Stimulated activated naive CD8-positive, alpha-beta T cell treated with anti-CD3 and anti-CD28 coated beads, Interleukin-15, amount 100 ng/mL, for 72 hours (primary cell): ENCODE measurements around the gene TIMM17A.

Source experiments
- ATAC-seq: fragments of 150-1000 bp; cut with Tn5 transposase; 2 replicates; pipeline ENCODE4 v1.10.0; 2021; ENCODE audit warnings: mild to moderate bottlenecking, moderate library complexity
- DNase-seq, 2 donors: peaks; one replicate each; pipeline ENCODE4 v3.0.0; 2021 to 2022
- H3K27ac Mint-ChIP-seq, 2 donors: one replicate each; pipeline ENCODE4 v1.8.0; 2022; ENCODE audit warnings: mild to moderate bottlenecking in 2 of 2, mixed read lengths in 2 of 2, moderate library complexity in 2 of 2
- H3K27me3 Mint-ChIP-seq: one replicate; pipeline ENCODE4 v1.8.0; 2022; ENCODE audit warnings: mixed read lengths
- H3K4me1 Mint-ChIP-seq: one replicate; pipeline ENCODE4 v1.8.0; 2022; ENCODE audit warnings: mild to moderate bottlenecking, mixed read lengths
- H3K4me3 Mint-ChIP-seq, 2 donors: one replicate each; pipeline ENCODE4 v1.8.0; 2022; ENCODE audit warnings: mild to moderate bottlenecking in 2 of 2, mixed read lengths in 2 of 2, moderate library complexity in 1 of 2
- H3K9me3 Mint-ChIP-seq, 2 donors: one replicate each; pipeline ENCODE4 v1.8.0; 2022; ENCODE audit warnings: mixed read lengths in 2 of 2

TIMM17A gene

GRCh38 chr1:201955009-201955728 lies at the start of gene TIMM17A:
Gene TIMM17A, plus strand, starts transcription at chr1:201955503. Its CDS starts 24 bp downstream, at chr1:201955527.
- peak within 1 kb of the TSS; percentile 96 to 98 for H3K4me3 Mint-ChIP-seq
- H3K27ac Mint-ChIP-seq = peak within 1 kb of the TSS; percentile 96 to 99
- H3K9me3 Mint-ChIP-seq = no peaks in the 10 kb centered on the region
- ATAC-seq = peak; percentile 99
- H3K4me1 Mint-ChIP-seq = peaks cover 31% of the 10 kb centered on the region
- H3K27me3 Mint-ChIP-seq = no peaks in the 10 kb centered on the region
- peak; percentile 91 to 96 for DNase-seq

GRCh38 chr1:201906336-201906735 lies 49.0 kb upstream of the TIMM17A start:
- ATAC-seq (no peak), DNase-seq (no peak)
- Mint-ChIP-seq H3K4me1 (peaks cover 13% of the 10 kb centered on the region), H3K27me3 (peaks cover 14% of the 10 kb centered on the region), H3K9me3 (no peaks in the 10 kb centered on the region), H3K4me3 (no peak overlapping the region), H3K27ac (no peak overlapping the region)

- Mint-ChIP-seq H3K27me3 (peaks cover 14% of the 10 kb centered on the region), H3K4me1 (peaks cover 13% of the 10 kb centered on the region), H3K4me3 (no peak overlapping the region), H3K27ac (no peak overlapping the region), H3K9me3 (no peaks in the 10 kb centered on the region)
- DNase-seq (no peak), ATAC-seq (no peak)
These were observed 47.7 kb upstream of the TIMM17A start for GRCh38 chr1:201907621-201908020.

- no peaks in the 10 kb centered on the region for H3K4me1 Mint-ChIP-seq
- ATAC-seq (no peak), DNase-seq (no peak)
- no peak overlapping the region for H3K27ac Mint-ChIP-seq
- no peaks in the 10 kb centered on the region for H3K9me3 Mint-ChIP-seq
- peaks cover 28% of the 10 kb centered on the region for H3K27me3 Mint-ChIP-seq
- no peak overlapping the region for H3K4me3 Mint-ChIP-seq
These were observed 43.3 kb upstream of the TIMM17A start for GRCh38 chr1:201911826-201912571.

- no peak overlapping the region for H3K27ac Mint-ChIP-seq
- DNase-seq (no peak), ATAC-seq (no peak)
- peaks cover 28% of the 10 kb centered on the region for H3K27me3 Mint-ChIP-seq
- H3K4me3 Mint-ChIP-seq = no peak overlapping the region
- H3K9me3 Mint-ChIP-seq = no peaks in the 10 kb centered on the region
- H3K4me1 Mint-ChIP-seq = no peaks in the 10 kb centered on the region
These were observed 42.5 kb upstream of the TIMM17A start for GRCh38 chr1:201912832-201913231.

- Mint-ChIP-seq H3K4me3 (no peak overlapping the region), H3K4me1 (no peaks in the 10 kb centered on the region), H3K9me3 (no peaks in the 10 kb centered on the region), H3K27me3 (peaks cover 23% of the 10 kb centered on the region), H3K27ac (no peak overlapping the region)
- DNase-seq (no peak), ATAC-seq (no peak)
These were observed 40.7 kb upstream of the TIMM17A start for GRCh38 chr1:201914456-201915235.

GRCh38 chr1:201916649-201917249 lies 38.6 kb upstream of the TIMM17A start:
- Mint-ChIP-seq H3K4me1 (no peaks in the 10 kb centered on the region), H3K27me3 (peaks cover 23% of the 10 kb centered on the region), H3K27ac (no peak overlapping the region), H3K9me3 (no peaks in the 10 kb centered on the region), H3K4me3 (no peak overlapping the region)
- peak; percentile 74 for ATAC-seq
- no peak for DNase-seq

- no peak overlapping the region for H3K4me3 Mint-ChIP-seq
- no peaks in the 10 kb centered on the region for H3K9me3 Mint-ChIP-seq
- H3K27ac Mint-ChIP-seq = no peak overlapping the region
- no peaks in the 10 kb centered on the region for H3K4me1 Mint-ChIP-seq
- DNase-seq (no peak), ATAC-seq (no peak)
- peaks cover 23% of the 10 kb centered on the region for H3K27me3 Mint-ChIP-seq
These were observed 37.8 kb upstream of the TIMM17A start for GRCh38 chr1:201917362-201918033.

GRCh38 chr1:201918343-201918742 lies 37.0 kb upstream of the TIMM17A start:
- no peak overlapping the region for H3K4me3 Mint-ChIP-seq

GRCh38 chr1:201921952-201922558 lies 33.2 kb upstream of the TIMM17A start:
- H3K27me3 Mint-ChIP-seq = peaks cover 9% of the 10 kb centered on the region
- no peaks in the 10 kb centered on the region for H3K9me3 Mint-ChIP-seq

More at GRCh38 chr1:201918343-201918742, 37.0 kb upstream of the TIMM17A start:
- H3K27me3 Mint-ChIP-seq = peaks cover 23% of the 10 kb centered on the region
- H3K4me1 Mint-ChIP-seq = no peaks in the 10 kb centered on the region
- no peak overlapping the region for H3K27ac Mint-ChIP-seq
- H3K9me3 Mint-ChIP-seq = no peaks in the 10 kb centered on the region
- ATAC-seq = no peak
- no peak for DNase-seq

GRCh38 chr1:201925301-201925567 lies 30.1 kb upstream of the TIMM17A start:
- Mint-ChIP-seq H3K9me3 (no peaks in the 10 kb centered on the region), H3K4me3 (no peak overlapping the region), H3K4me1 (no peaks in the 10 kb centered on the region), H3K27me3 (peaks cover 9% of the 10 kb centered on the region), H3K27ac (no peak overlapping the region)
- ATAC-seq (no peak), DNase-seq (no peak)

More at GRCh38 chr1:201921952-201922558, 33.2 kb upstream of the TIMM17A start:
- ATAC-seq = no peak
- H3K4me3 Mint-ChIP-seq = no peak overlapping the region
- H3K27ac Mint-ChIP-seq = peak overlapping the region in 1 of 2 donors; percentile 5
- no peak for DNase-seq
- no peaks in the 10 kb centered on the region for H3K4me1 Mint-ChIP-seq

- ATAC-seq = no peak
- Mint-ChIP-seq H3K9me3 (no peaks in the 10 kb centered on the region), H3K4me3 (no peak overlapping the region), H3K27me3 (peaks cover 5% of the 10 kb centered on the region), H3K4me1 (no peaks in the 10 kb centered on the region), H3K27ac (no peak overlapping the region)
- no peak for DNase-seq
These were observed 29.2 kb upstream of the TIMM17A start for GRCh38 chr1:201925981-201926645.

GRCh38 chr1:201928266-201928665 lies 27.0 kb upstream of the TIMM17A start:
- H3K27me3 Mint-ChIP-seq = no peaks in the 10 kb centered on the region
- DNase-seq (no peak), ATAC-seq (no peak)
- no peak overlapping the region for H3K27ac Mint-ChIP-seq
- no peak overlapping the region for H3K4me3 Mint-ChIP-seq
- no peaks in the 10 kb centered on the region for H3K4me1 Mint-ChIP-seq
- no peaks in the 10 kb centered on the region for H3K9me3 Mint-ChIP-seq

GRCh38 chr1:201930137-201930536 lies 25.2 kb upstream of the TIMM17A start:
- Mint-ChIP-seq H3K27ac (no peak overlapping the region), H3K4me1 (no peaks in the 10 kb centered on the region), H3K27me3 (peaks cover 11% of the 10 kb centered on the region), H3K9me3 (no peaks in the 10 kb centered on the region), H3K4me3 (no peak overlapping the region)
- DNase-seq (no peak), ATAC-seq (no peak)
